ENCODE data around the gene CAMK4.
"Not testable (repeated sequence)": the region's sequence is repeated elsewhere in the genome, so short reads cannot be mapped to it uniquely, and the experiment has no call there.

The CAMK4 gene

DNA sequence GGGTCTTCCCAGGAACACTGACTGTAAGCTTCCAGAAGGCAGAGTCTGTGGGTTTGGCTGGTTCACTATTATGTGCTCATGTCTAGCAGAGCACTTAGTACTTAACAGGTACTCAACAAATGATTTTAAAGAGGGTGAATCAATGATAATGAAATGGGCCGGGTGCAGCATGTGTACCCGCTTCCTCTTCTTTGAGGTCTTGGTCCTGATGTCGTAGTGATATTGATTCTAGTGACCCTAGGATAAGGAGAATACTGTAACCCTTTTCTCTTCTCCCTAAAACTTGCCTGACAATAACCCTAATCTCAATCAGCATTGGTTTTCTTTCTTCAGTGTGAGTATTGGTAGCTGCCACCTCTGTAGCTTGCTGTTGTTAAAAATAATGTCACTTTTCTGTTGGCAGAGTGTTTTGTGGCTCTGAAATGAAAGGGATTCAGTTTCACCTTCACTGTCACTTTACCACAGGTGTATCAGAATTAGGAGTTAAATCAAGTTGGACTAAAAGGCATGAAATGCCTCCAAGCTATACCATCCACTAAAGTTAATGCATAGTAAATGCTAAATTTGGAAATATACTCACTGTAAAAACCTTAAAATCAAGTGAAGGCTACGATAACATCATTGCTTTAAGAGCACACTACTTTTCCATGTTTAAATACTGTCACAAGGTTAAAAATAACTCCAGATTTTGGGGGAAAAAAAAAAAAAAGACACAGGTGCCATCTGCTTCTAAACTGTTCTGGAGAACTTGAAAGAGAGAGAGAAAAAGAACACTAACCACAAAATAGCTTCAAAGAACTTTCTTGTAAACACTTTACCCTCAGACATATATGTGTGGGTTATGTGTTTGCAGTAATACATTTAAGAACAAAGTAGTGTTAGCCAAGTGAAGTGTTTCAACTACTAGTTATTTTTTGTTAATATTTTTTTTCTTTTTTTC lies 6.0 kb downstream of the CAMK4 start:
- DNase-seq: no peak

- no peak for DNase-seq
Observed at GRCh38 chr5:111231119-111231518, 6.9 kb downstream of the CAMK4 start.

GRCh38 chr5:111232311-111233051 lies 8.3 kb downstream of the CAMK4 start:
- no peak for DNase-seq

- DNase-seq: no peak
Observed at GRCh38 chr5:111233052-111233374, 8.8 kb downstream of the CAMK4 start.

DNA sequence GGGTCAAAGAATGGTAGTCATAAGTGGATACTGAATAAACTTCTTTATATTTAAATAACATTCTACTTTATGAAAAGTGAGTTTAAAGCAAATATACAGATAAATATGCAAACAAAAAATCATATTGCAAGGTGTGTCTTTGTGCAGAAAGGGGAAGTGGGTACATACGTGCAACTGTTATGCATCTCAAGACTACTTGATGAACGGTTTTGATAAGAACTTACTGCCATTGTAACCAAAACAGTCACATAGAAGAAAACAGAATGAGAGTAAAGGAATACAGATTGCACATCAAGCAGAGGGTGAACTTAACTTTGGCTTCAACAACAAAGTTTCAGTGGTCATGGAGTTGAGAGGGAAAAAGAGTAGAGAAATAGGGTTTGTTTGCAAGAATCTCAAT lies 9.9 kb downstream of the CAMK4 start:
- no peak for DNase-seq

DNA sequence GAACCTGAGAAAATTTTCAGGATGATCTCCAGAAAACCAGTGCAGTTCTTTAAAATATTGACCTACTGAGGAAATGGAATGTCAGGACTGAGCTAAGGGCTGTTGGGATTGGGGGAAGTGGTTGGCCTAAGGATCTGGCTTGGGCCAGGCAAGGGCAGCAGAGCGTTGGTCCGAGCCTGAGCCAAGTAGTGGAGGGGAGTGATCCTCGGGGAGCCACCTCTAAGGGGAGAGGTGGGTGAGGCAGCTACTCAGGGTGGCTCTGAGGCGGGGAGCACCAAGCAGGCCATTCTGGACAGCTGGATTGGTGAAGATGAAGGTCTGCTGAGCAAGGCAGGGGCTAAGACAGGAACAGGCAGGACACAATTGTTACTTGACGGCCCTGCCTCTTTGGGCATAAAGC lies 11.5 kb downstream of the CAMK4 start:
- no peak for DNase-seq

- no peak for DNase-seq
Observed at GRCh38 chr5:111236348-111236747, 12.2 kb downstream of the CAMK4 start.

- DNase-seq: no peak
Observed at GRCh38 chr5:111236995-111237394, 12.8 kb downstream of the CAMK4 start.

DNA sequence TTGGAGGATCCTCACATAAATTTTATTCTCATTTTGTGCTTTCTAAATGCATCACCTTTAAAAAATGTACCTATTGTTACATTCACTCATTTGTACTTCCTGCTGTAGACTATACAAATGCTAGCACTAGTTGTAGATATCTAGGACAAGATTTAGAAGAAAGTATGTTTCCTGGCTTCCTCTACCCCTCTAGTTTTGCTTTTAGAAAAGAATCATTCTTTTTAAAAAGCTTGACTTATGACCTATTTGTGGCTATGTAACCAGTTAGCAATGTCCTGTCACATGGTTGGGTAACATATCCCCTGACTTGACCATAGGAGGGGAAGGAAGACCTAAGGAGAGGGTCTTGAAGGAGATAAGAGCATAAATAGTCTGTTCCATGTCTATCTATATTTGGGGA lies 13.3 kb downstream of the CAMK4 start:
- no peak for DNase-seq

GRCh38 chr5:111238431-111239225 lies 14.4 kb downstream of the CAMK4 start:
- DNase-seq: no peak

DNA sequence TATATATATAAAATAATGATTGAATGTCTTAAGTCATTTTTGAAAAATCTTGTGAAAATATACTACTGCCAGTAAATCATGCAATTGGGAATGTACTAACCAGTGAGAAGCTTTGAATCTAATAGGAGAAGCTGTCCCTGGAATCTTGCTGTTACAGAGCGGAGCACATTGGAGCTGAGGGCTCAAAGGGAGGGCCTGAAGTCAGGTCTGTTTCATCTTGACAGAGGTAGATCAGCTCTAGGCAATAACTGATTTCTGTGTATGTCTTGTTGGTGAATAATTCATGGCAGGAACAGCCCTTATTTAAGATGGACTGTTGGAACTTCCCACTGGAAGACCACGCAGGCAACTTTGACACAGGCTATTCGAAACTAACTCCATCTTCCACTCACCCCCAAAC lies 17.5 kb downstream of the CAMK4 start:
- DNase-seq: no peak

DNA sequence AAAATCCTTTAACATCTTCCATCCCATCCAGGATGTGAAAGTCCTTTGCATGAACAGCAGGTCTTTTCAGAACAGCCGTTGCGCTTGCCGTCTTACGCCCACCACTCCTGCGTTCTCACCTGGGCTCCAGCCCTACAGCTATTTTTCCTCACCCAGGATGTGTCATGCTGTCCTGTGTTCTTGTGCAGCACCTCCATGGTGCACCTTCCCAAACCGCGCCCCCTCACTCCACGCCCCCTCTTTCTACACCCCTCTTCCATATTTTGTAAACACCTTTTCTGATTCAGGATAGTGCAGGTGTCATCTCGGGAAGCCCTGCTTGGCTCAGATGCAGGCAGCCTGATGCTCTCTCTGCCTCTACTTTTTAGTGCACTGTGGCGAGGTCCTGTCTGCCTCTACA lies 18.4 kb downstream of the CAMK4 start:
- no peak for DNase-seq

- DNase-seq: no peak
Observed at GRCh38 chr5:111243318-111243717, 19.1 kb downstream of the CAMK4 start.

GRCh38 chr5:111245654-111246053 lies 21.5 kb downstream of the CAMK4 start:
- DNase-seq: no peak

- no peak for DNase-seq
Observed at GRCh38 chr5:111246459-111246858, 22.3 kb downstream of the CAMK4 start.

- DNase-seq: no peak
Observed at GRCh38 chr5:111248571-111248970, 24.4 kb downstream of the CAMK4 start.

GRCh38 chr5:111251921-111252320 lies 27.7 kb downstream of the CAMK4 start:
- no peak for DNase-seq

GRCh38 chr5:111252799-111253545 lies 28.8 kb downstream of the CAMK4 start:
- no peak for DNase-seq

GRCh38 chr5:111254613-111255012 lies 30.4 kb downstream of the CAMK4 start:
- DNase-seq: peak; percentile 63

DNA sequence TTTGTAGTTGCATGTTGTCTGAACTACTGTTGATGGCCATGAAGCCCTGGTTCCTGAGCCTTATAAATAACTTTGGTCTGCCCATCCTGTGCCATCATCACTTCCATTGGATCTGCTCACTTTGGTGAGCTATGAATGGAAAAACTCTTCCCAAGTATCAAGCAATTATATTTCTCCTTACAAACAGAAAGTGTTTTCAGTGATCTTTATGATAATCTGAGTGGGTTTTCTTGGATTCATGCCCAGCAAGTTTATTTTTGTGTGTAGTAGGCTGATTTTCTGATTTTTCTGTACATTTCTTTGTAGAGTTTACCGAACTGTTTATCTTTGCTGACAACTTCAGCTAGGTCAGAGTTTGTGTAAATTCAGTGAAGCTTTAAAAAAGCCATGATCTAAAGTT lies 31.0 kb downstream of the CAMK4 start:
- no peak for DNase-seq

GRCh38 chr5:111256128-111256527 lies 31.9 kb downstream of the CAMK4 start:
- DNase-seq: no peak

DNA sequence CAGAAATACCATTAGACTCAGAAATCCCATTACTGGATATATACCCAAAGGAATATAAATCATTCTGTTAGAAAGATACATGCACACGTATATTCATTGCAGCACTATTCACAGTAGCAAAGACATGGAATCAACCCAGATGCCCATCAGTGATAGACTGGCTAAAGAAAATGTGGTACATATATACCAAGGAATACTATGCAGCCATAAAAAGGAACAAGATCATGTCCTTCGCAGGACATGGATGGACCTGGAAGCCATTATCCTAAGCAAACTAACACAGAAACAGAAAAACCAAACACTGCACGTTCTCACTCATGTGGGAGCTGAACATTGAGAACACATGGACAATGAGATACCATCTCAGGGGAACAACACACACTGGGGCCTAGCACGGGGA lies 33.4 kb downstream of the CAMK4 start:
- DNase-seq: not testable (repeated sequence)

GRCh38 chr5:111259636-111260035 lies 35.5 kb downstream of the CAMK4 start:
- no peak for DNase-seq
